GM23338 (cell line): ENCODE results near the gene MVB12B. TPM values are rescaled to one million over a fixed set of nuclear protein-coding genes. Genes with fewer than 3 reads are reported as not detected.

ENCODE experiments used
- ATAC-seq: fragments of 200-7000 bp; cut with Tn5 transposase; 3 replicates; pipeline ENCODE4 v1.9.1; 2020
- DNase-seq: peaks from one replicate; pipeline ENCODE4 v3.0.0-alpha.2; 2015; ENCODE audit warnings: low spot score
- H2AFZ ChIP-seq: fragments of 200-600 bp; sonication (generic); 2 replicates; pipeline ENCODE4 v1.8.0; 2016; ENCODE audit warnings: antibody characterized with exemption, mild to moderate bottlenecking, moderate library complexity
- H3F3A ChIP-seq: fragments of 200-600 bp; sonication (generic); replicated peaks from 2 replicates; pipeline ENCODE4 v1.8.0; 2017; ENCODE audit warnings: antibody characterized with exemption, mixed run types, low read depth
- H3K27ac ChIP-seq: fragments of 200-600 bp; sonication (generic); 2 replicates; pipeline ENCODE4 v1.6.1; 2016; ENCODE audit warnings: low read depth
- H3K27me3 ChIP-seq: fragments of 200-600 bp; sonication (generic); 2 replicates; pipeline ENCODE4 v1.8.0; 2016; ENCODE audit warnings: mild to moderate bottlenecking, mixed run types, moderate library complexity; ENCODE audit not compliant: insufficient read depth
- H3K36me3 ChIP-seq: fragments of 200-600 bp; sonication (generic); 2 replicates; pipeline ENCODE4 v1.8.0; 2016; ENCODE audit warnings: mild to moderate bottlenecking; ENCODE audit not compliant: insufficient read depth
- H3K4me1 ChIP-seq: fragments of 200-600 bp; sonication (generic); 2 replicates; pipeline ENCODE4 v1.8.0; 2016; ENCODE audit warnings: mild to moderate bottlenecking, moderate library complexity; ENCODE audit not compliant: insufficient read depth
- H3K4me2 ChIP-seq: fragments of 200-600 bp; sonication (generic); 2 replicates; pipeline ENCODE4 v1.7.1; 2017; ENCODE audit warnings: mixed run types
- H3K4me3 ChIP-seq: fragments of 200-600 bp; sonication (generic); 2 replicates; pipeline ENCODE4 v1.6.1; 2016; ENCODE audit warnings: mixed run types
- H3K79me2 ChIP-seq: fragments of 200-600 bp; sonication (generic); replicated peaks from 2 replicates; pipeline ENCODE4 v1.8.0; 2017; ENCODE audit warnings: mild to moderate bottlenecking; ENCODE audit not compliant: insufficient read depth
- H3K9me2 ChIP-seq: fragments of 200-600 bp; sonication (generic); 2 replicates; pipeline ENCODE4 v1.8.0; 2017; ENCODE audit not compliant: insufficient read depth
- H4K20me1 ChIP-seq: fragments of 200-600 bp; sonication (generic); replicated peaks from 2 replicates; pipeline ENCODE4 v1.8.0; 2017; ENCODE audit warnings: mild to moderate bottlenecking; ENCODE audit not compliant: insufficient read depth
- H3K27ac Mint-ChIP-seq: 2 replicates; pipeline ENCODE4 v1.8.0; 2020; ENCODE audit warnings: inconsistent platforms, mild to moderate bottlenecking, moderate library complexity, mixed read lengths
- H3K27me3 Mint-ChIP-seq: 3 replicates; pipeline ENCODE4 v1.8.0; 2022; ENCODE audit warnings: low read depth, mild to moderate bottlenecking, moderate library complexity, mixed read lengths, inconsistent platforms; ENCODE audit not compliant: insufficient read depth, poor library complexity
- H3K36me3 Mint-ChIP-seq: 3 replicates; pipeline ENCODE4 v1.8.0; 2021; ENCODE audit warnings: low read depth, mild to moderate bottlenecking, inconsistent platforms, moderate library complexity, mixed read lengths
- H3K4me1 Mint-ChIP-seq: 3 replicates; pipeline ENCODE4 v1.8.0; 2020; ENCODE audit warnings: mild to moderate bottlenecking, inconsistent platforms, mixed read lengths
- H3K4me3 Mint-ChIP-seq: 3 replicates; pipeline ENCODE4 v1.8.0; 2021; ENCODE audit warnings: moderate library complexity, mild to moderate bottlenecking, inconsistent platforms, mixed read lengths
- H3K9me3 Mint-ChIP-seq: 3 replicates; pipeline ENCODE4 v1.8.0; 2020; ENCODE audit warnings: moderate library complexity, mild to moderate bottlenecking, inconsistent platforms, mixed read lengths
- CREB1 ChIP-seq: fragments of 250-450 bp; sonication (Bioruptor Pico); IDR thresholded peaks from 2 replicates; pipeline ENCODE4 v1.5.0; 2020; ENCODE audit warnings: low read depth, mild to moderate bottlenecking, moderate library complexity
- CTCF ChIP-seq, 2 experiments: fragments of 200-600 bp in 1 of 2; sonication (generic) in 1 of 2; conservative IDR thresholded peaks; 2 replicates each; pipeline versions ENCODE4 v1.5.1 to v1.6.1; 2016 to 2017; ENCODE audit warnings: antibody characterized with exemption in 2 of 2, low read depth in 2 of 2, mild to moderate bottlenecking in 2 of 2, moderate library complexity in 1 of 2
- ETS1 ChIP-seq: IDR thresholded peaks from 2 replicates; pipeline ENCODE4 v1.6.1; 2016; ENCODE audit warnings: antibody characterized with exemption
- EZH2 ChIP-seq: fragments of 200-600 bp; sonication (generic); IDR thresholded peaks from one replicate; pipeline ENCODE4 v1.8.0; 2017; ENCODE audit warnings: antibody characterized with exemption, mild to moderate bottlenecking, low read depth; ENCODE audit not compliant: unreplicated experiment
- JUNB ChIP-seq: IDR thresholded peaks from one replicate; pipeline ENCODE4 v1.6.1; 2016; ENCODE audit warnings: antibody characterized with exemption; ENCODE audit not compliant: unreplicated experiment
- NANOG ChIP-seq: IDR thresholded peaks from 2 replicates; pipeline ENCODE4 v1.6.1; 2016; ENCODE audit warnings: antibody characterized with exemption, borderline replicate concordance
- ZNF114 ChIP-seq: fragments of 250-450 bp; sonication (Bioruptor Pico); IDR thresholded peaks from 2 replicates; pipeline ENCODE4 v1.5.0; 2020; ENCODE audit warnings: mild to moderate bottlenecking, moderate library complexity
- ZNF331 ChIP-seq: fragments of 250-450 bp; sonication (Bioruptor Pico); IDR thresholded peaks from 2 replicates; pipeline ENCODE4 v1.5.0; 2020; ENCODE audit warnings: low read depth, mild to moderate bottlenecking, moderate library complexity
- ZNF462 ChIP-seq: fragments of 250-450 bp; sonication (Bioruptor Pico); IDR thresholded peaks from 2 replicates; pipeline ENCODE4 v1.5.0; 2020; ENCODE audit warnings: mild to moderate bottlenecking, moderate library complexity
- polyA plus RNA-seq: library from polyadenylated mRNA; unstranded; fragments of >200 nt; fragmentation: Nextera tagmentation; extraction: Ambion mirVana; gene quantifications from 2 replicates; pipeline ENCODE4 v1.2.1, GENCODE V29; 2016
- total RNA-seq: library from RNA; depleted of rRNA; stranded (reverse); fragments of >200 nt; shearing (Covaris generic); gene quantifications from 2 replicates; pipeline ENCODE4 v1.2.3, GENCODE V29; 2014

MVB12B gene
- total and polyA plus RNA-seq, 2 experiments from 2014 or later = 1.9 to 6.6 TPM

- TF ChIP-seq NANOG = no peak
- no peak for TF ChIP-seq EZH2
- TF ChIP-seq CTCF (conservative IDR thresholded peaks at IDR 0.05; ENCODE audit: low read depth in 2 of 2) = no peak
- TF ChIP-seq CREB1 (CRISPR knock-in tag) = no peak
- no peak for TF ChIP-seq JUNB
Observed at GRCh38 chr9:126456441-126457174, 130.0 kb downstream of the MVB12B start (continued).

- no peaks in the 10 kb centered on the region for H3K36me3 ChIP-seq
- H3K4me2 ChIP-seq = no peak overlapping the region
- H3F3A ChIP-seq = no peaks in the 10 kb centered on the region
- Mint-ChIP-seq H3K36me3 (no peaks in the 10 kb centered on the region), H3K9me3 (no peaks in the 10 kb centered on the region), H3K27ac (no peak overlapping the region), H3K4me3 (no peak overlapping the region), H3K4me1 (peaks cover 12% of the 10 kb centered on the region), H3K27me3 (peaks cover 2% of the 10 kb centered on the region)
- ATAC-seq (no peak), DNase-seq (no peak)
- no peaks in the 10 kb centered on the region for H3K79me2 ChIP-seq
- H3K4me3 ChIP-seq = no peak overlapping the region
- no peaks in the 10 kb centered on the region for H3K9me2 ChIP-seq
- no peaks in the 10 kb centered on the region for H4K20me1 ChIP-seq
- H3K27ac ChIP-seq = no peak overlapping the region
- no peaks in the 10 kb centered on the region for H3K4me1 ChIP-seq
- H3K27me3 ChIP-seq = no peaks in the 10 kb centered on the region
- H2AFZ ChIP-seq = no peak overlapping the region
- TF ChIP-seq CTCF (conservative IDR thresholded peaks at IDR 0.05; ENCODE audit: low read depth in 2 of 2) (no peak), ZNF331 (CRISPR knock-in tag) (no peak), EZH2 (no peak), ZNF114 (CRISPR knock-in tag) (no peak), JUNB (no peak), ETS1 (no peak), ZNF462 (CRISPR knock-in tag) (no peak)
Observed at GRCh38 chr9:126457175-126457547, 130.5 kb downstream of the MVB12B start.
